OCI-LY3 (cell line): ENCODE results near the gene MYZAP.
A peak's percentile ranks its signal among the peaks of the same experiment; 100 is the strongest.

Experiments used
- H2AFZ ChIP-seq: fragments of 200-600, 300-600 bp; shearing (Covaris generic); 2 replicates; pipeline ENCODE4 v1.6.0; 2014; ENCODE audit warnings: antibody characterized with exemption, low read depth, low read length
- H3K27ac ChIP-seq: fragments of 200-600, 300-600 bp; sonication (generic); 2 replicates; pipeline ENCODE4 v1.5.1; 2014; ENCODE audit warnings: mild to moderate bottlenecking, low read length, moderate library complexity, mixed read lengths
- H3K27me3 ChIP-seq: fragments of 200-600, 300-600 bp; sonication (generic); 2 replicates; pipeline ENCODE4 v1.6.1; 2014; ENCODE audit warnings: low read depth, low read length, mixed read lengths
- H3K36me3 ChIP-seq: fragments of 200-600, 300-600 bp; sonication (generic); replicated peaks from 2 replicates; pipeline ENCODE3; 2014; ENCODE audit warnings: low read depth, low read length, mixed read lengths
- H3K4me1 ChIP-seq: fragments of 300-600, 200-600 bp; sonication (generic); 2 replicates; pipeline ENCODE4 v1.6.1; 2014; ENCODE audit warnings: low read length, mixed read lengths
- H3K4me2 ChIP-seq: fragments of 200-600, 300-600 bp; sonication (generic); 2 replicates; pipeline ENCODE4 v1.6.1; 2014; ENCODE audit warnings: low read length, mixed read lengths
- H3K4me3 ChIP-seq: fragments of 300-600, 200-600 bp; sonication (generic); 2 replicates; pipeline ENCODE4 v1.5.1; 2014; ENCODE audit warnings: antibody characterized with exemption, mild to moderate bottlenecking, low read length, moderate library complexity
- H3K79me2 ChIP-seq: fragments of 300-600, 200-600 bp; shearing (Covaris generic); 2 replicates; pipeline ENCODE4 v1.6.1; 2014; ENCODE audit warnings: mild to moderate bottlenecking, low read length, mixed read lengths
- H3K9ac ChIP-seq: fragments of 300-600, 200-600 bp; shearing (Covaris generic); 2 replicates; pipeline ENCODE4 v1.6.0; 2014; ENCODE audit warnings: mild to moderate bottlenecking, low read length, moderate library complexity
- H3K9me3 ChIP-seq: fragments of 200-600, 300-600 bp; shearing (Covaris generic); 2 replicates; pipeline ENCODE4 v1.6.1; 2014; ENCODE audit warnings: low read length, mixed read lengths; ENCODE audit not compliant: insufficient read depth
- H4K20me1 ChIP-seq: fragments of 200-600, 300-600 bp; sonication (generic); 2 replicates; pipeline ENCODE4 v1.6.1; 2016; ENCODE audit warnings: low read length, mixed read lengths; ENCODE audit not compliant: insufficient read depth
- CTCF ChIP-seq: fragments of 200-600, 300-600 bp; sonication (generic); IDR thresholded peaks from 2 replicates; pipeline ENCODE4 v1.5.1; 2014; ENCODE audit warnings: antibody characterized with exemption, low read length, low read depth
- EZH2phosphoT487 ChIP-seq: fragments of 200-600 bp; shearing (Covaris generic); IDR thresholded peaks from 2 replicates; pipeline ENCODE4 v1.6.1; 2018; ENCODE audit warnings: antibody characterized with exemption, mixed run types, low read depth

The MYZAP gene

DNA sequence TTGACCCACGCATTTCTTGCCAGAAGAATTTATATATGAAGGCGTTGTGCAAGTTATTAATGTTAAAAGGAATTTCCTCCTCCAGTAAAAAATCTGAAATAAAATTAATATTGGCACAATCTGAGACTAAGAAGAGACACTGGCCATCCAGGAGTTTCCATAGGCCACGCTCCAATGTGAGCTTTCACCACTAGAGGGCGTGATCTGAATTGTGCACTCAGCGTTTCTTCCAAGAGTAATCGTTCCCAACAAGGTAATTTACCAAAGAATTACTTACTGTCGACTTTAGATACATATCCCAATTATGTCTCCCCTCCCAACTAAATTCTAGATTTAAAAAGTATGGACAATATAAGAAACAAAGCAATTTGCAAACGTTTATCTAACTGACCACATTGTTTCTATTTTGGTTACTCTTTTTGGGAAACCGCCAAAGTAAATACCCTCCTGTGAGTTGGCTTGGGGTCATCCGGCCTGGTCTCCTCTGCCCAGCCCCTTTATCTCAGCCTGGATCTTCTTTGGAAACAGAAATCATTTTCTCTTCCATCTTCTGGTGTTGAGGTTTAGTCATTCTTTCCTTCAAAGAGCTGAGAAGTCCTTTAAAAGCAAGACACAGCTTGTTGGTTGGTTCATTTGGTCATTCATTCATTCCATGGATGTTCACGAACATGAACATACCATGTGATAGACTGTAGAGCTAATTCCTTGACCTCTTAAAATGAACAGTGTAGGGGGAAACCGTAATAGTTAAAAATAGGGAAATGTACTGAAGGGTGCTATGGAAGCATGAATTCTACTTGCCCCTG lies 141.0 kb downstream of the MYZAP start:
- no peaks in the 10 kb centered on the region for H3K27me3 ChIP-seq
- H3K27ac ChIP-seq = no peak overlapping the region
- no peaks in the 10 kb centered on the region for H4K20me1 ChIP-seq
- H3K9me3 ChIP-seq = no peaks in the 10 kb centered on the region
- H3K4me2 ChIP-seq = no peak overlapping the region
- H3K79me2 ChIP-seq = no peaks in the 10 kb centered on the region
- H3K36me3 ChIP-seq = peaks cover 3% of the 10 kb centered on the region
- H3K4me3 ChIP-seq = no peak overlapping the region
- TF ChIP-seq CTCF (peak; percentile 93), EZH2phosphoT487 (no peak)
- H3K9ac ChIP-seq = no peak overlapping the region
- H2AFZ ChIP-seq = no peak overlapping the region
- no peaks in the 10 kb centered on the region for H3K4me1 ChIP-seq

GRCh38 chr15:57734860-57735259 lies 143.2 kb downstream of the MYZAP start:
- Histone ChIP-seq H3K4me1 (no peaks in the 10 kb centered on the region), H3K4me3 (no peak overlapping the region), H3K27me3 (no peaks in the 10 kb centered on the region), H3K4me2 (no peak overlapping the region), H2AFZ (no peak overlapping the region), H3K36me3 (peaks cover 3% of the 10 kb centered on the region), H3K9ac (no peak overlapping the region), H3K9me3 (no peaks in the 10 kb centered on the region), H3K27ac (no peak overlapping the region), H4K20me1 (no peaks in the 10 kb centered on the region), H3K79me2 (no peaks in the 10 kb centered on the region)
- TF ChIP-seq EZH2phosphoT487 = no peak
- TF ChIP-seq CTCF = no peak
